ENCODE results near the gene BSN.

The BSN gene

GRCh38 chr3:49536875-49537533, 17.3 kb upstream of the BSN start:
- no peak overlapping the region for H3K27ac ChIP-seq
- no peak overlapping the region for H3K4me3 ChIP-seq (ENCODE audit: low read depth, low read length)
- H3K36me3 ChIP-seq (replicated peaks): peaks cover under 1% of the 10 kb centered on the region
- no peaks in the 10 kb centered on the region for H3K27me3 ChIP-seq (replicated peaks)
- no peak for DNase-seq
- in situ Hi-C loops (cut with HindIII; ENCODE audit: low pct_ligation_motif_present, low sequenced_read_pairs): no loop called here
- TF ChIP-seq, protein P1, sequence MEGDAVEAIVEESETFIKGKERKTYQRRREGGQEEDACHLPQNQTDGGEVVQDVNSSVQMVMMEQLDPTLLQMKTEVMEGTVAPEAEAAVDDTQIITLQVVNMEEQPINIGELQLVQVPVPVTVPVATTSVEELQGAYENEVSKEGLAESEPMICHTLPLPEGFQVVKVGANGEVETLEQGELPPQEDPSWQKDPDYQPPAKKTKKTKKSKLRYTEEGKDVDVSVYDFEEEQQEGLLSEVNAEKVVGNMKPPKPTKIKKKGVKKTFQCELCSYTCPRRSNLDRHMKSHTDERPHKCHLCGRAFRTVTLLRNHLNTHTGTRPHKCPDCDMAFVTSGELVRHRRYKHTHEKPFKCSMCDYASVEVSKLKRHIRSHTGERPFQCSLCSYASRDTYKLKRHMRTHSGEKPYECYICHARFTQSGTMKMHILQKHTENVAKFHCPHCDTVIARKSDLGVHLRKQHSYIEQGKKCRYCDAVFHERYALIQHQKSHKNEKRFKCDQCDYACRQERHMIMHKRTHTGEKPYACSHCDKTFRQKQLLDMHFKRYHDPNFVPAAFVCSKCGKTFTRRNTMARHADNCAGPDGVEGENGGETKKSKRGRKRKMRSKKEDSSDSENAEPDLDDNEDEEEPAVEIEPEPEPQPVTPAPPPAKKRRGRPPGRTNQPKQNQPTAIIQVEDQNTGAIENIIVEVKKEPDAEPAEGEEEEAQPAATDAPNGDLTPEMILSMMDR (IDR thresholded peaks at IDR 0.05; ENCODE audit: low read depth, low read length, missing control alignments): no peak

DNA sequence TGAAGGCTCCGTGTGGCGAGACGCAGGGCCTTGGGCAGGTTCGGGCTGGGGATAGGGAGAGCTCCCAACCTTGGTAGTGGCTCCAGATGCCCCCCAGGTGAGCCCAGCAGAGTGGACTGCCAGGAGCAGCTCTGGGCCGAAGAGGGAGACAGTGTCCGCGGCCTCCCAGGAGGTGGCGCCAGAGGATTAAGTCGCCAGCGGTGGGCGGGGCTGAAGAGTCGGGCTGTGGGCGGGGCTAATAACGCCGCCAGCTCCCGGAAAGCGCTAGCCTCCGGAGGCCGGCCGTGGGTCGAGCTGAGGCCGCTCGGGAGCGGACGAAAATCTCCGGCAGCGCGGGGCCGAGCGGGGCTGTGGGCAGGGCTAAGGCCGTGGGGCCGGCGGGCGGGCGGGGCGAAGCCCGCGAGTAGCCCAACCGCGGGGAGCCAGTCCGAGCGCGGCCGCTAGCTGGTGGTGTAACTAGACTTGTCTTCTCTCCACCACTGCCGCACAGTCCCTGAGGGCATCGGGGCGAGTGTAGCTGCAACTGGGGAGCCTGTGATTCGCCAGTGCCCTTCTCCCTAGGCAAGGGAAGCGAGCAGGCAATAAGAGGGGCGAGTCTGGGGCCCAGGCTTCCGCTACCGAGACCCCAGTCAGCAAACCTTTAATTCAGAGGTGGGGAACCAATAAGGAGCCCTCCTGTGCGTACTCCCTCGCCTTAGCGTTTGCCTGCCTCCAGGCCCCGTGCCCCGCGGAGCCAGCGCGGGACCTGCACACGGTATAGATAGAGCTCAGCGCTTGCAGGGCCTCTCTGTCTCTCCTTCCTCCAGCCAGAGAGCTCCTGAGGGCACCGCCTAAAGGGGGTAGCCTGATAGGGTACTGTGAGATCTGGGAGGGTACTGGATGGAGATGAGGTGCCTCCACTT, 14.4 kb upstream of the BSN start:
- Histone ChIP-seq H3K4me3 (ENCODE audit: low read depth, low read length) (peak overlapping the region; percentile 55), H3K27ac (no peak overlapping the region), H3K27me3 (replicated peaks) (no peaks in the 10 kb centered on the region), H3K36me3 (replicated peaks) (no peaks in the 10 kb centered on the region)
- peak; percentile 85 for DNase-seq
- TF ChIP-seq, protein P1 (IDR thresholded peaks at IDR 0.05; ENCODE audit: low read depth, low read length, missing control alignments): peak; percentile 88
- in situ Hi-C loops (cut with HindIII; ENCODE audit: low pct_ligation_motif_present, low sequenced_read_pairs): no loop called here

DNA sequence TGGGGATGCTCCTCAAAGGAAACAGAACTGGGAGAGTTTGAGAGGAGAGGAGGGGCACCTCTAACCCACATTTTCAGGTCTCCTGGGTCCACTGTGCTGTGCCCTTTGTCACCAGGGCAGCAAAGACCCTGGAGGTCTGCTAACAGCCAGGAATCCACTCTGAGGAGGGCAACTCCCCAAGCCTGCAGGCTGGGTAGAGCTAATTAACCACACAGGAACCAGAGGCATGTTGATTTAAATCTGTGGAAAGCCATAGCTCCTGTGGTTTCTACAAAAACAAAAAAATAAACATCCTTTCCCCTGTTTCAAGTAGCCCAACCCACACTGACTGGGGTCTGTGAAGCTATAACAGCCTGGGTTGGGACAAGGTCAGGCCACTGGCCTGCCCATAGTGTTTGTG, 2.2 kb upstream of the BSN start:
- Histone ChIP-seq H3K4me3 (ENCODE audit: low read depth, low read length) (no peak overlapping the region), H3K36me3 (replicated peaks) (no peaks in the 10 kb centered on the region), H3K27me3 (replicated peaks) (peaks cover 8% of the 10 kb centered on the region), H3K27ac (no peak overlapping the region)
- TF ChIP-seq, protein P1 (IDR thresholded peaks at IDR 0.05; ENCODE audit: low read depth, low read length, missing control alignments): no peak
- in situ Hi-C loops (cut with HindIII; ENCODE audit: low pct_ligation_motif_present, low sequenced_read_pairs): loop anchor here (25.0 kb wide), 1 partner anchor 110 kb away; the partner anchor contains the start of gene APEH
- DNase-seq: no peak

DNA sequence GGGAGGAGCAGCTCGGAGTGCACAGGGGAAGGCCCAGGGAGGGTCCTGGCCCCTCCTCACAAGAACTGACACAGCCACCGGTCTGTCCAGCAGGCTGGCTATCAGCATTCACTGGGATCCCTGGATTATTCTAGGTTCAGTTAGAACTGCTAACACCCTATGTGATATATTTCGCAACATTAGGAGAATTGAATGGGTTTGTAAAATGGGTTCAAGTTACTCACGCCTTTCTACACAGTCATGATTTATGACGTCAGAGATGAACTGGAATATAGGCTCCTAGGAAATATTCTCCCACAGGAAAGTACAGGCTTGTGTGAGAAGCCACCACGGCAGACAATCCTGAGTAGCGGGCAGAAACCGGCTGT, 969 bp upstream of the BSN start:
- no peak overlapping the region for H3K4me3 ChIP-seq (ENCODE audit: low read depth, low read length)
- in situ Hi-C loops (cut with HindIII; ENCODE audit: low pct_ligation_motif_present, low sequenced_read_pairs): loop anchor here (25.0 kb wide), 1 partner anchor 109 kb away; the partner anchor contains the start of gene APEH

GRCh38 chr3:49554633-49555265, 472 bp downstream of the BSN start:
- TF ChIP-seq, protein P1 (IDR thresholded peaks at IDR 0.05; ENCODE audit: low read depth, low read length, missing control alignments): no peak
- no peaks in the 10 kb centered on the region for H3K36me3 ChIP-seq (replicated peaks)
- in situ Hi-C loops (cut with HindIII; ENCODE audit: low pct_ligation_motif_present, low sequenced_read_pairs): loop anchor here (25.0 kb wide), 1 partner anchor 108 kb away; the partner anchor contains the start of gene APEH
- no peak for DNase-seq
- H3K4me3 ChIP-seq (ENCODE audit: low read depth, low read length): peak overlapping the region; percentile 36
- H3K27me3 ChIP-seq (replicated peaks): peaks cover 8% of the 10 kb centered on the region
- H3K27ac ChIP-seq: no peak overlapping the region

More for the DNA sequence above, 969 bp upstream of the BSN start:
- TF ChIP-seq, protein P1 (IDR thresholded peaks at IDR 0.05; ENCODE audit: low read depth, low read length, missing control alignments): no peak
- Histone ChIP-seq H3K27ac (no peak overlapping the region), H3K36me3 (replicated peaks) (no peaks in the 10 kb centered on the region), H3K27me3 (replicated peaks) (peaks cover 8% of the 10 kb centered on the region)
- DNase-seq: no peak

Measured in brain microvascular endothelial cell (primary cell).